H9 (cell line): ENCODE data around the gene SPOCD1. TPM values are rescaled to one million over a fixed set of nuclear protein-coding genes. Genes with fewer than 3 reads are reported as not detected.

Experiments used
- DNase-seq: peaks from one replicate; pipeline ENCODE4 v3.0.0-alpha.2; 2017
- H2AFZ ChIP-seq: one replicate; pipeline ENCODE4 v1.6.1; 2013; ENCODE audit warnings: mild to moderate bottlenecking, low read length, control low read depth, moderate library complexity
- H2AK5ac ChIP-seq: 2 replicates; pipeline ENCODE4 v1.6.1; 2013; ENCODE audit warnings: low read length, control low read depth, mixed read lengths; ENCODE audit not compliant: insufficient read length
- H2BK120ac ChIP-seq: one replicate; pipeline ENCODE4 v1.6.1; 2013; ENCODE audit warnings: low read depth, mild to moderate bottlenecking, low read length, control low read depth, inconsistent platforms; ENCODE audit not compliant: poor library complexity, severe bottlenecking
- H2BK12ac ChIP-seq: 2 replicates; pipeline ENCODE4 v1.6.1; 2013; ENCODE audit warnings: low read length, control low read depth, mixed read lengths, low read depth; ENCODE audit not compliant: insufficient read length
- H2BK15ac ChIP-seq: 2 replicates; pipeline ENCODE4 v1.6.1; 2013; ENCODE audit warnings: low read depth, low read length, control low read depth
- H2BK20ac ChIP-seq: one replicate; pipeline ENCODE4 v1.6.1; 2013; ENCODE audit warnings: low read depth, mild to moderate bottlenecking, low read length, control low read depth, inconsistent platforms; ENCODE audit not compliant: poor library complexity, severe bottlenecking
- H2BK5ac ChIP-seq: 2 replicates; pipeline ENCODE4 v1.6.1; 2013; ENCODE audit warnings: low read length, control low read depth, mixed read lengths; ENCODE audit not compliant: insufficient read length
- H3K14ac ChIP-seq: 2 replicates; pipeline ENCODE4 v1.6.1; 2013; ENCODE audit warnings: low read length, control low read depth; ENCODE audit not compliant: insufficient read depth
- H3K18ac ChIP-seq: 2 replicates; pipeline ENCODE4 v1.6.1; 2013; ENCODE audit warnings: low read depth, mild to moderate bottlenecking, mixed read lengths, low read length, control low read depth; ENCODE audit not compliant: insufficient read length
- H3K23ac ChIP-seq: 2 replicates; pipeline ENCODE4 v1.6.1; 2013; ENCODE audit warnings: low read length, control low read depth, mixed read lengths, low read depth; ENCODE audit not compliant: insufficient read length
- H3K23me2 ChIP-seq: 2 replicates; pipeline ENCODE4 v1.6.1; 2013; ENCODE audit warnings: low read depth, mild to moderate bottlenecking, mixed read lengths, low read length, control low read depth; ENCODE audit not compliant: insufficient read length, poor library complexity, severe bottlenecking
- H3K27ac ChIP-seq: 2 replicates; pipeline ENCODE4 v1.5.1; 2013; ENCODE audit warnings: low read length, control low read depth, mixed read lengths, low read depth; ENCODE audit not compliant: insufficient read length
- H3K27me3 ChIP-seq: 2 replicates; pipeline ENCODE4 v1.6.1; 2013; ENCODE audit warnings: low read length, control low read depth, inconsistent platforms; ENCODE audit not compliant: insufficient read depth
- H3K4ac ChIP-seq: 2 replicates; pipeline ENCODE4 v1.6.1; 2013; ENCODE audit warnings: low read depth, mild to moderate bottlenecking, control low read depth, inconsistent platforms, low read length, moderate library complexity
- H3K4me1 ChIP-seq: 2 replicates; pipeline ENCODE4 v1.6.1; 2013; ENCODE audit warnings: low read length, control low read depth, inconsistent platforms; ENCODE audit not compliant: insufficient read depth
- H3K4me2 ChIP-seq: 2 replicates; pipeline ENCODE4 v1.6.1; 2013; ENCODE audit warnings: low read length, control low read depth, mixed read lengths; ENCODE audit not compliant: insufficient read length, insufficient read depth
- H3K56ac ChIP-seq: 2 replicates; pipeline ENCODE4 v1.6.1; 2013; ENCODE audit warnings: low read depth, mild to moderate bottlenecking, mixed read lengths, low read length, control low read depth; ENCODE audit not compliant: insufficient read length
- H3K79me1 ChIP-seq: 2 replicates; pipeline ENCODE4 v1.6.1; 2013; ENCODE audit warnings: low read depth, mild to moderate bottlenecking, moderate library complexity, low read length, control low read depth, inconsistent platforms; ENCODE audit not compliant: insufficient read depth, poor library complexity, severe bottlenecking
- H3K79me2 ChIP-seq: 2 replicates; pipeline ENCODE4 v1.6.1; 2013; ENCODE audit warnings: low read length, control low read depth, inconsistent platforms; ENCODE audit not compliant: insufficient read depth
- H3K9ac ChIP-seq: 2 replicates; pipeline ENCODE4 v1.6.1; 2013; ENCODE audit warnings: low read length, control low read depth, mixed read lengths; ENCODE audit not compliant: insufficient read length; ENCODE audit errors: extremely low read depth
- H3K9me3 ChIP-seq: one replicate; pipeline ENCODE4 v1.6.1; 2013; ENCODE audit warnings: low read depth, low read length, inconsistent platforms; ENCODE audit not compliant: control insufficient read depth
- H3T11ph ChIP-seq: one replicate; pipeline ENCODE4 v1.6.1; 2013; ENCODE audit warnings: mild to moderate bottlenecking, low read length, control low read depth, inconsistent platforms
- H4K20me1 ChIP-seq: one replicate; pipeline ENCODE4 v1.6.1; 2013; ENCODE audit not compliant: control insufficient read depth, insufficient read length, insufficient read depth
- H4K5ac ChIP-seq: 2 replicates; pipeline ENCODE4 v1.6.1; 2013; ENCODE audit warnings: low read depth, mild to moderate bottlenecking, mixed read lengths, low read length, control low read depth; ENCODE audit not compliant: insufficient read length
- H4K8ac ChIP-seq: replicated peaks from 2 replicates; pipeline ENCODE4 v1.6.1; 2013; ENCODE audit warnings: low read length, control low read depth, mixed read lengths, low read depth; ENCODE audit not compliant: insufficient read length
- H4K91ac ChIP-seq: 2 replicates; pipeline ENCODE4 v1.6.1; 2013; ENCODE audit warnings: low read depth, mild to moderate bottlenecking, moderate library complexity, mixed read lengths, low read length, control low read depth; ENCODE audit not compliant: insufficient read length
- H3K27ac Mint-ChIP-seq, 3 experiments: 2 replicates in 2 of 3; 3 replicates in 1 of 3; pipeline ENCODE4 v1.8.0; 2020 to 2021; ENCODE audit warnings: mixed read lengths in 3 of 3, mild to moderate bottlenecking in 1 of 3, moderate library complexity in 1 of 3
- H3K27me3 Mint-ChIP-seq: 2 replicates; pipeline ENCODE4 v1.8.0; 2021; ENCODE audit warnings: low read depth, mild to moderate bottlenecking, moderate library complexity, mixed read lengths
- H3K36me3 Mint-ChIP-seq, 3 experiments: 2 replicates in 2 of 3; 3 replicates in 1 of 3; pipeline ENCODE4 v1.8.0; 2020 to 2021; ENCODE audit warnings: low read depth in 3 of 3, mixed read lengths in 3 of 3; ENCODE audit not compliant: insufficient read depth in 1 of 3
- H3K4me1 Mint-ChIP-seq, 2 experiments: 2 replicates each; pipeline ENCODE4 v1.8.0; 2020; ENCODE audit warnings: mixed read lengths in 2 of 2
- H3K4me3 Mint-ChIP-seq, 2 experiments: 2 replicates in 1 of 2; 3 replicates in 1 of 2; pipeline ENCODE4 v1.8.0; 2020 to 2021; ENCODE audit warnings: mild to moderate bottlenecking in 2 of 2, mixed read lengths in 2 of 2, moderate library complexity in 1 of 2
- H3K9me3 Mint-ChIP-seq, 2 experiments: 2 replicates in 1 of 2; 3 replicates in 1 of 2; pipeline ENCODE4 v1.8.0; 2020; ENCODE audit warnings: mild to moderate bottlenecking in 2 of 2, mixed read lengths in 2 of 2, moderate library complexity in 1 of 2
- CTCF ChIP-seq: fragments of 200-600 bp; sonication (generic); conservative IDR thresholded peaks from 3 replicates; pipeline ENCODE4 v1.8.0; 2021; ENCODE audit warnings: antibody characterized with exemption, mild to moderate bottlenecking
- WGBS: extraction: QIAGEN DNeasy Blood & Tissue Kit; methylation state at CpG from one replicate; pipeline ENCODE4 v1.1.7; 2013; ENCODE audit warnings: missing lambda C conversion rate, low lambda C conversion rate, mixed read lengths; ENCODE audit not compliant: insufficient read length; ENCODE audit errors: extremely low coverage; 5-methylcytosine and 5-hydroxymethylcytosine counted together
- total RNA-seq: library from RNA; stranded (reverse); gene quantifications from 2 replicates; pipeline ENCODE4 v1.2.1, GENCODE V29; 2021

SPOCD1 gene
- total RNA-seq, 1 experiment from 2014 or later, result 1.5 TPM

GRCh38 chr1:31771891-31772668 is 43.7 kb downstream of the SPOCD1 start:
- H3K27me3 Mint-ChIP-seq, result peaks cover 93% of the 10 kb centered on the region
- WGBS, result no CpG with 5 or more reads among the region's 68 CpGs

More at GRCh38 chr1:31771891-31772668, 43.7 kb downstream of the SPOCD1 start:
- no peak; the same call in 1 of the 3 replicates for TF ChIP-seq CTCF
- H3K23me2 ChIP-seq, result peaks cover 7% of the 10 kb centered on the region
- H2BK15ac ChIP-seq, result no peak overlapping the region
- no peaks in the 10 kb centered on the region for H3K4me1 ChIP-seq
- Mint-ChIP-seq H3K4me3 (peak overlapping the region; percentile 67 to 83), H3K36me3 (no peaks in the 10 kb centered on the region), H3K4me1 (peaks cover 36 to 59% of the 10 kb centered on the region in 2 experiments), H3K9me3 (no peaks in the 10 kb centered on the region; a peak in 1 of 5 replicates), H3K27ac (peak overlapping the region in 1 of 3 experiments; percentile 25; a peak in 1 of 7 replicates)
- no peak overlapping the region for H3K9ac ChIP-seq
- peak overlapping the region; percentile 66; the same call in 1 of the 2 replicates for H3K14ac ChIP-seq
- no peaks in the 10 kb centered on the region for H3K9me3 ChIP-seq
- H3T11ph ChIP-seq, result no peak overlapping the region
- H2AFZ ChIP-seq, result no peak overlapping the region
- no peak overlapping the region for H3K23ac ChIP-seq
- H2BK20ac ChIP-seq, result no peak overlapping the region
- no peak overlapping the region for H4K8ac ChIP-seq
- no peak overlapping the region for H2BK12ac ChIP-seq
- H3K27me3 ChIP-seq, result peaks cover 38% of the 10 kb centered on the region
- H2BK5ac ChIP-seq, result no peak overlapping the region
- H3K27ac ChIP-seq, result no peak overlapping the region
- no peak overlapping the region for H3K56ac ChIP-seq
- H3K79me1 ChIP-seq, result no peaks in the 10 kb centered on the region
- no peak overlapping the region for H3K18ac ChIP-seq
- H4K20me1 ChIP-seq, result no peaks in the 10 kb centered on the region
- H3K79me2 ChIP-seq, result no peaks in the 10 kb centered on the region
- peak overlapping the region; percentile 91 for H3K4me2 ChIP-seq
- H4K5ac ChIP-seq, result no peak overlapping the region
- no peak overlapping the region for H4K91ac ChIP-seq
- DNase-seq, result no peak
- no peak overlapping the region for H3K4ac ChIP-seq
- no peak overlapping the region for H2AK5ac ChIP-seq
- no peak overlapping the region for H2BK120ac ChIP-seq
